PC-3 (cell line): ENCODE data around the gene SNRNP70. TPM values are rescaled to one million over a fixed set of nuclear protein-coding genes. Genes with fewer than 3 reads are reported as not detected.

Experiments
- ATAC-seq: fragments of 200-7000 bp; cut with Tn5 transposase; 2 replicates; pipeline ENCODE4 v1.9.1; 2020; ENCODE audit warnings: mild to moderate bottlenecking, moderate library complexity
- BruUV-seq: library from RNA; stranded (reverse); fragments of 400-500 nt; replicated peaks from 2 replicates; lab custom pipeline; 2021; lab: Mats Ljungman, UMichigan
- CTCF ChIA-PET: fragments of 300-600 bp; sonication (Branson Sonifier 250); formaldehyde crosslinking; loops from one replicate; lab custom pipeline; 2022; ENCODE audit warnings: antibody characterized with exemption; lab: Charles Lee
- POLR2A ChIA-PET: fragments of 300-600 bp; sonication (Branson Sonifier 250); formaldehyde crosslinking; loops from one replicate; lab custom pipeline; 2022; ENCODE audit warnings: antibody characterized with exemption; ENCODE audit not compliant: unreplicated experiment; lab: Charles Lee
- DNase-seq: peaks from one replicate; pipeline ENCODE4 v3.0.0-alpha.2; 2015
- H2AFZ ChIP-seq: fragments of 300-600 bp; sonication (generic); 2 replicates; pipeline ENCODE4 v1.6.0; 2016; ENCODE audit warnings: antibody characterized with exemption, low read length
- H3F3A ChIP-seq: fragments of 300-600 bp; sonication (generic); one replicate; pipeline ENCODE4 v1.6.0; 2017; ENCODE audit warnings: antibody characterized with exemption, low read length, control low read depth, mild to moderate bottlenecking; ENCODE audit not compliant: unreplicated experiment
- H3K27ac ChIP-seq: fragments of 300-600 bp; sonication (generic); 2 replicates; pipeline ENCODE4 v1.5.1; 2016; ENCODE audit warnings: mild to moderate bottlenecking, low read length
- H3K27me3 ChIP-seq: fragments of 300-600 bp; sonication (generic); 2 replicates; pipeline ENCODE4 v1.6.1; 2016; ENCODE audit warnings: low read length, mixed read lengths
- H3K36me3 ChIP-seq: fragments of 300-600 bp; sonication (generic); 2 replicates; pipeline ENCODE4 v1.6.1; 2016; ENCODE audit warnings: low read depth, mixed run types, low read length, mixed read lengths
- H3K4me1 ChIP-seq: fragments of 300-600 bp; sonication (generic); 2 replicates; pipeline ENCODE4 v1.5.1; 2016; ENCODE audit warnings: low read length; ENCODE audit not compliant: insufficient read depth
- H3K4me2 ChIP-seq: fragments of 300-600 bp; sonication (generic); 2 replicates; pipeline ENCODE4 v1.6.0; 2016; ENCODE audit warnings: low read length
- H3K4me3 ChIP-seq: fragments of 300-600 bp; sonication (generic); 2 replicates; pipeline ENCODE4 v1.5.1; 2016; ENCODE audit warnings: mild to moderate bottlenecking, low read length, mixed read lengths
- H3K79me2 ChIP-seq: fragments of 300-600 bp; sonication (generic); 2 replicates; pipeline ENCODE4 v1.6.1; 2017; ENCODE audit warnings: low read length, mixed read lengths
- H3K9ac ChIP-seq: fragments of 300-600 bp; sonication (generic); 2 replicates; pipeline ENCODE4 v1.6.0; 2016; ENCODE audit warnings: mild to moderate bottlenecking, low read length
- H3K9me2 ChIP-seq: fragments of 300-600 bp; sonication (generic); replicated peaks from 2 replicates; pipeline ENCODE4 v1.6.1; 2016; ENCODE audit warnings: mixed run types, low read length, mixed read lengths
- H3K9me3 ChIP-seq: fragments of 300-600 bp; sonication (generic); 2 replicates; pipeline ENCODE4 v1.6.1; 2016; ENCODE audit warnings: low read length, mixed read lengths
- H4K20me1 ChIP-seq: fragments of 300-600 bp; sonication (generic); 2 replicates; pipeline ENCODE4 v1.6.1; 2016; ENCODE audit warnings: low read length, mixed read lengths
- CTCF ChIP-seq: fragments of 300-600 bp; sonication (generic); conservative IDR thresholded peaks from 2 replicates; pipeline ENCODE4 v1.5.1; 2017; ENCODE audit warnings: antibody characterized with exemption, low read depth, mild to moderate bottlenecking, low read length
- EZH2 ChIP-seq: fragments of 300-600 bp; sonication (generic); IDR thresholded peaks from one replicate; pipeline ENCODE4 v1.6.1; 2017; ENCODE audit warnings: antibody characterized with exemption, mild to moderate bottlenecking, low read length; ENCODE audit not compliant: unreplicated experiment
- EZH2phosphoT487 ChIP-seq: fragments of 300-600 bp; sonication (generic); IDR thresholded peaks from 2 replicates; pipeline ENCODE4 v1.6.1; 2018; ENCODE audit warnings: mild to moderate bottlenecking, antibody characterized with exemption, low read length, borderline replicate concordance
- intact Hi-C: fragments of 100-400 bp; cut with micrococcal nuclease; formaldehyde crosslinking; loops from 2 replicates; pipeline ENCODE4 v1.9.0; 2023
- total RNA-seq: library from RNA; depleted of rRNA; stranded (reverse); fragments of >200 nt; gene quantifications from 2 replicates; pipeline ENCODE4 v1.2.3, GENCODE V29; 2014

Gene SNRNP70
- total RNA-seq, 1 experiment from 2014 or later = 367 TPM

GRCh38 chr19:49064768-49065611, 20.3 kb upstream of the SNRNP70 start, which contains the start of gene NTF4:
NTF4 (minus strand) TSS chr19:49064818; CDS start chr19:49061997, 2,821 bp downstream.
- H2AFZ ChIP-seq = no peak within 1 kb of the TSS
- no peaks in the 10 kb centered on the region for H3K9me3 ChIP-seq
- no TSS peak for BruUV-seq

GRCh38 chr19:49065905-49066512, 19.2 kb upstream of the SNRNP70 start:
- CTCF ChIA-PET = no interaction called here
- TF ChIP-seq CTCF = no peak
- no peak for TF ChIP-seq EZH2
- TF ChIP-seq EZH2phosphoT487 = no peak
- H3K9me2 ChIP-seq = no peaks in the 10 kb centered on the region
- no peaks in the 10 kb centered on the region for H4K20me1 ChIP-seq
- no peak overlapping the region for H3K4me3 ChIP-seq
- H3K4me1 ChIP-seq = no peaks in the 10 kb centered on the region
- no peak for ATAC-seq
- H3K36me3 ChIP-seq = no peaks in the 10 kb centered on the region
- H3K4me2 ChIP-seq = no peak overlapping the region
- H3K9ac ChIP-seq = no peak overlapping the region
- no peak for DNase-seq
- no peak overlapping the region for H2AFZ ChIP-seq
- H3K9me3 ChIP-seq = no peaks in the 10 kb centered on the region
- H3K79me2 ChIP-seq = no peaks in the 10 kb centered on the region
- BruUV-seq = no TSS peak
- intact Hi-C loops = no loop called here
- H3K27me3 ChIP-seq = no peaks in the 10 kb centered on the region
- POLR2A ChIA-PET = no interaction called here
- no peak overlapping the region for H3K27ac ChIP-seq
- no peaks in the 10 kb centered on the region for H3F3A ChIP-seq

More at GRCh38 chr19:49064768-49065611, 20.3 kb upstream of the SNRNP70 start, which contains the start of gene NTF4:
- Histone ChIP-seq H3K9me2 (no peaks in the 10 kb centered on the region), H3K9ac (no peak within 1 kb of the TSS), H3K27me3 (no peaks in the 10 kb centered on the region), H4K20me1 (no peaks in the 10 kb centered on the region), H3K4me1 (no peaks in the 10 kb centered on the region), H3K4me2 (peak within 1 kb of the TSS; percentile 54), H3K79me2 (no peaks in the 10 kb centered on the region), H3K27ac (no peak within 1 kb of the TSS), H3K36me3 (no peaks in the 10 kb centered on the region), H3F3A (no peaks in the 10 kb centered on the region), H3K4me3 (peak within 1 kb of the TSS; percentile 37; the same call in 1 of the 2 replicates)
- DNase-seq (peak; percentile 23), ATAC-seq (peak; percentile 84)
- ChIA-PET CTCF (no interaction called here), POLR2A (no interaction called here)
- intact Hi-C loops = no loop called here
- TF ChIP-seq CTCF (no peak), EZH2 (no peak), EZH2phosphoT487 (no peak)
